Cortex of kidney (tissue), 1 donor: ENCODE measurements around the gene HMGXB4.

Experiments used
- DNase-seq: peaks from one replicate; lab custom pipeline; 2025; lab: John Stamatoyannopoulos, UW

HMGXB4 gene

DNA sequence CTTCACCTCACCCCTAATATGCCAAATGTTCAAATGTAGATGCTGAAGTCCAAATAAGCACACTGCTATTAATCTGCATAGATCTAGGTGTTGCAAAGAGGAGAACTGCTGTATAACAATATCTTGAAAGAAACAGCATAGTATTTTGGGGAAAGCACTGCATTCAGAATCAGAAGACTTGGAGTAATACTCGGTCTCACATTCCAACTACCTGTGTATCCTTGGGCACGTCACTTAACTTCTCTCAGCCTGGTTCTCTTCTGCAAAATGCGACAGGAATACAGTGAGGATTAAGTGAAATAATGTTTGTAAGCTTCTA, 332 bp upstream of the HMGXB4 start:
- no peak for DNase-seq

DNA sequence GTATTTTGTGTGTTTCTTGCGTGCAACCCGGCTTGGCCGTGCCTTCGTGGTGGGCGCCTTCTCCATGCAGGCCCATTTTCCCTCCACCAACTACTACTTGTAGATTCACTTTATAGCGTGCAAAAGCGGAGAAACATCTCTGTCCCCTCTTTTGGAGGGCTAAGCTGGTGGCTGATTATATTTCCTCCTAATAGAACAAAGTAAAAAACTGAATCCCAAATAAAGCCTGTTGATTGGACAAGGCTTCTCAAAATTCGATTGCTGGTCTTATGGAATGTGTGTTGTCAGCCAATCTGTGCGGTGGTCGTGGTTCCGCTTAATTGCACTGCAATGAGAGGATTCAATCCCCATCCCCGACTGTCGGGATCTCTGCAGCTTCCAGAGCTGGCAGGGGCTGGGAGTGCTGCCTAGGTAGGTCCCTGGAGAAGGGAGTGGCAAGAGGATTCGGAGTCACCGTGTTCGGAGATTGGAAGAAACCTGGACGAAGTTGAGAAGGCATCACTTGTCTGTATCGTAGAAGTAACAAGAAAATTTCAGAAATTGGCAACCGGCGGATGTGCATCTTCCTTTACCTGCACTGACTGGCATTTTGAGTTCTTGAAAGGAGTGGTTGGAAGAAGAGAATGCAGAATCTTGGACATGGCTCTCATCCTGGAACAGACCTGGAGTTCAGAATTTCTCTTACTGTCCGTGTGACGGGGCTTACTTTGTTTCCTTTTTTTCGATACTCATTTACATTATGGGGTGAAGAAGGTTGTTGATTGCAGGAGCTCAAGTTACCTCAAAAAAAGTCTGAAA, 1.1 kb downstream of the HMGXB4 start:
- DNase-seq, result no peak

DNA sequence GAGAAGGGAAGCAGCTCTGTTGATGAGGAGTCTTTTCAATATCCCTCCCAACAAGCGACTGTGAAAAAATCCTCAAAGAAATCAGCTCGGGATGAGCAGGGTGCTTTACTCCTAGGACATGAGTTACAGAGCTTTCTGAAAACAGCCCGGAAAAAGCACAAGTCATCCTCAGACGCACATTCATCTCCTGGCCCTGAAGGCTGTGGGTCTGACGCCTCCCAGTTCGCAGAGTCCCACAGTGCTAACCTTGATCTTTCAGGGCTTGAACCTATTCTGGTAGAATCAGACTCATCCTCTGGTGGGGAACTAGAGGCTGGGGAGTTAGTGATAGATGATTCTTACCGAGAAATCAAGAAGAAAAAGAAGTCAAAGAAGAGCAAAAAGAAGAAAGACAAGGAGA, 7.7 kb downstream of the HMGXB4 start:
- DNase-seq, result no peak

DNA sequence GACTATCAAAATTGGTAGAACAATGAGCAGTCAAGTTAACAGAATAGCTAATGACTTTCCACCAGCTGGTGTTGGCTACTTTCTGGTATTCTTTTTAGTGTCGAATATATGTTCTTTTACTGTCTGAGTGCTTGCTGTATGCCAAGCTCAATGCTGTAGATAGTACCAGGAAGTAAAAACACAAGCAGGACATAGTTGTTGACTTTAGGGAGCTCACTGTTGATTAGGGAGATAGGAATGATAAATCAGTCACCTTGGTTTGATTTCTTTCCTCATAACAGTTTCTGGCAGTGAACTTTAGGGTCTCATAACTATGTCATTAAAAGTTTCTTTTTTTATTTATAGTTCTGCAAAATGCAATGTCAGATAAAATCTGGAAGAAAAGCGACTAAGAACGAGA, 9.0 kb downstream of the HMGXB4 start:
- DNase-seq, result no peak

DNA sequence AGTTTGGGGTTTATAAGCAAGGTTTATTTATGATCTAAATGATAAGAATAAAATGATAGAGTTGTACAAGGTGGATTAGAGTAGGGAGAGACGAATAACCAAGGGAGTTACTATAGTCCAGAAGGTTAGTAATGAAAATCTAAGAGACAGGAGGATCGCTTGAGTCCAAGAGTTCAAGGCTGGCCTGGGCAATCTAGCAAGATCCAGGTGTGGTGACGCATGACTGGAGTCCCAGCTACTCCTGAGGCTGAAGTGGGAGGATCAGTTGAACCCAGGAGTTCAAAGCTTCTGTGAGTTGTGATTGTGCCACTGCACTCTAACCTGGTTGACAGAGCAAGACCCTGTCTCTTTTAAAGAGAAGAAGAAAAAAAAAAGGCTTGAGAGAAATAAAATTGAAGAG, 12.3 kb downstream of the HMGXB4 start:
- no peak for DNase-seq

DNA sequence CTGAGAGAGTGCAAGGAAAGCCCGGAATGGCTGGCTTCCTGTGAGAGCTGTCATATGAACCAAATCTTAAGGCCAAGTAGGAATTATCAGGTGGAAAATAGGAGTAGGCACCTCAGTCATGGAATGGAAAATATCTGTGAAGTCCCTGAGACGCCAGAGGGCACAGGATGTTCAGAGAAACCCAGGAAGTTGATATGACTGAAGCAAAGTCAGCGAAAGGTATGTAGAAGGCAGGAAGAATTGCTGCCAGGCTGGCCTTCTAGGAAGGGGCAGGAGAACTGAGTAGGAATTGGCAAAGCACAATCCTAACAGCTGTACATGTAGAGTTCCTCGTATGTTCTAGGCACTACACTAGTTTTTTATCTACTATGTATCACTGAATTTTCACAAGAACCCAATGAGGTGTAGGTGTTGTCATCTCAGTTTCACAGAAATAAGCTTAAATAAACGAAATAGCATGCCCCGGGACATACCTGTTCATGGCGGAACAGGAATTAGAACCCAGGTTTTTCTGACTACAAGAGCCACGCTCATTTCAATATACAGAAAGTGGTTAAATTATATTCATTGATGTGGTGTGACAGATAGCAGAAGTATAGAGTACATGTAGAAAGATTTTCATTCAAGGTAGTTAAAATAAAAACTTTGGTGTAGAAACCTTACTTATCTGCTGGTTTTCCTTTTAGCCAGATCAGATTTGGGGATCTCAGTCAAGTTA, 17.0 kb downstream of the HMGXB4 start:
- no peak for DNase-seq

DNA sequence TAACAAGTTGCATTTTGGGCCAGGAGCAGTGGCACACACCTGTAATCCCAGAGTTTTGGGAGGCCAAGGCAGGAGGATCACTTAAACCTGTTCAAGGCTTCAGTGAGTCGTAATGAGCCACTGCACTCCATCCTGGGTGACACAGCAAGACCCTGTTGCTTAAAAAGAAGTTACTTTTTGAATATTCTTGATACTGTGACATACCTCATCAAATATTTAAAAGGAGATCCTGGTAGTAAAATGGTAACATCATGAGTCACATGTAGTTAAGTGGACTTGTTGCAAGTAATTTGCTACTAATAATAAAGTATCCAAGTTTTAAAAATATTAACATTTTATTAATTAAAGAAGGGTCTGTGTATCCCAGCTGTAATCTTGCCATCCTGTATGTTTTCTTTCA, 18.3 kb downstream of the HMGXB4 start:
- DNase-seq, result no peak

DNA sequence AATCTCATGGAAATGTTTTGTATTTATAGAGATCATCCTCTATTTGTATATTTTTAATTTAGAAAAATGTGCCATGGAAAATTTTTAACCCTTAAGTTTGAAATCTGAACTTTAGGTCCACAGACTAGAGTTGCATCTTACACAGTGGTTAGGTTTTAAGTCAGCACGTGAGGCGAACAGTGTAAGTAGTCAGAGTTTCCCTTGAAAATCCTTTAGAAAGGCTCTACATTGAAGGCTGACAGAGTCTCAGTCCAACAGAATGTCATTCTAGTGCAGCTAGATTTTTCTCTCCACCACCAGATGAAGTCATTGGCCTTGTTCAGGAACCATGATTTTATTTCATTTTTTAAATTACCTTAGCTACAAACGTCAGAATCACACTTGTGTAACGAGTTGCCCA, 18.7 kb downstream of the HMGXB4 start:
- no peak for DNase-seq

DNA sequence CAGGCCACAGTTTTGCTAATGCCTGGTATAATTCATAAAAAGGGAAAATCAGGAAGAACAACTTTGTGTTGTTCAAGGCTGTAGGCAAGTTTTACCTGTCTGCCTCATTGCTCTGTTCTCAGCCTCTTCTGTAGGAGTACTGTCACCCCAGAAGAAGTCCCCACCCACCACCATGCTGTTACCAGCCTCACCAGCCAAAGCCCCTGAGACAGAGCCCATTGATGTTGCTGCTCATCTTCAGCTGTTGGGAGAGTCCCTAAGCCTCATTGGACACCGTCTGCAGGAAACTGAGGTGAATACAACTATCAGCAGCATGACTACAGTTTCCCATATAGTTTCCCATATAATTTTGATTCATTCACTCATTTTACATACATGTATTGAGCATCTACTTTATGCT, 30.8 kb downstream of the HMGXB4 start:
- DNase-seq, result no peak

DNA sequence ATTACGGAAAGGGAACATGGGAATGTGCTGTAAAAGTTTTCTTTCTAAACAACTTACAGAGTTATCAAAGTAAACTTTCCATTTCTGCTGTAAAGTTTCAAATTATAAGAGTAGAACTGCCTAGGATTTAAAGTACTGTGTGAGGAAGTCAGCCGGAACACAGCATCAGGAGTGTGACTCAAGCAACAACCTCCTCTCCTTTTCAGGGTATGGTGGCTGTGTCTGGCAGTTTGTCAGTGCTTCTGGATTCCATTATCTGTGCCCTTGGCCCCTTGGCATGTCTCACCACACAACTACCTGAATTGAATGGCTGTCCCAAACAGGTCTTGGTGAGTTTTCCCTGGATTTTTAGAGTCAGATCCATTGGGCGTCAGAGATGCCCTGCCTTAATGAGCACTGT, 35.5 kb downstream of the HMGXB4 start:
- DNase-seq, result no peak

DNA sequence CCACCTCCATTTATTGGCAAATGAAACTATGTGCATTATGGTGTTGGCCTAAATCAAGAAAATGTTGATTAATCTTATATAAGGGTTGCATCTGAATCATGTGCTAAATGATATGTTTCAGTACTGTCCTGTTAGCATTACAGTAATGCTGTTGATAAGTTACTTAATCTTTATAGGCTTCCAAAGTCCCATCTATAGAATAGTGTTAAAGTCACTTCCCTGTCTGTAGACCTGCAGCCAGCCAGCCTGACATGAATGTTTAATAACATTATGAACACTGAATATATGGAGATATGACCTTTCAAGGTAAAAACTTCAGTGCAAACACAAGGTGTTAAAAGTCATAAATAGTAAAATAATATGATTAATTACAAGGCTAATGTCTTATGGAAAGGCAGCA, 38.8 kb downstream of the HMGXB4 start:
- no peak for DNase-seq

DNA sequence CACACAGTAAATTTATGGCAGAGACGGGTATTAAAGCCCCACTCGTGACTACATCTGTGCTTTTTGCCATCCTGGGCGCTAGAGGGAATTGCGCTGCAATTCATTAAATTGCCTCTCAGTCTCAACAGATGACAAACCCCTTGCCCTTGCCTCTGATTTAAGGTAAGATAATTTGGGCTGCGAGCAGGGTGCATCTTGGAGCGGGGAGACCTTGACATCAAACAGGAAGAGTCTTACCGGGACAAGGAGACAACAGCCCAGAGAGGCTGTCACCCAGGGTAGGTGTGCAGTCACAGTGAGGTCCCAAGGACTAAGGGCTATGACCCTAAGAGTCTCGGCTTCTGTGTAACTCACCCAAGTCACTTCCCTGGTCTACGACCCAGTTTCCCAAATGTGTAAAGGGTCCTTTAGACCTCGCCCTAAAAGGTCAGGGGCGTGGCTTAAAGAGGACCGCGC, 42.0 kb downstream of the HMGXB4 start:
- no peak for DNase-seq

DNA sequence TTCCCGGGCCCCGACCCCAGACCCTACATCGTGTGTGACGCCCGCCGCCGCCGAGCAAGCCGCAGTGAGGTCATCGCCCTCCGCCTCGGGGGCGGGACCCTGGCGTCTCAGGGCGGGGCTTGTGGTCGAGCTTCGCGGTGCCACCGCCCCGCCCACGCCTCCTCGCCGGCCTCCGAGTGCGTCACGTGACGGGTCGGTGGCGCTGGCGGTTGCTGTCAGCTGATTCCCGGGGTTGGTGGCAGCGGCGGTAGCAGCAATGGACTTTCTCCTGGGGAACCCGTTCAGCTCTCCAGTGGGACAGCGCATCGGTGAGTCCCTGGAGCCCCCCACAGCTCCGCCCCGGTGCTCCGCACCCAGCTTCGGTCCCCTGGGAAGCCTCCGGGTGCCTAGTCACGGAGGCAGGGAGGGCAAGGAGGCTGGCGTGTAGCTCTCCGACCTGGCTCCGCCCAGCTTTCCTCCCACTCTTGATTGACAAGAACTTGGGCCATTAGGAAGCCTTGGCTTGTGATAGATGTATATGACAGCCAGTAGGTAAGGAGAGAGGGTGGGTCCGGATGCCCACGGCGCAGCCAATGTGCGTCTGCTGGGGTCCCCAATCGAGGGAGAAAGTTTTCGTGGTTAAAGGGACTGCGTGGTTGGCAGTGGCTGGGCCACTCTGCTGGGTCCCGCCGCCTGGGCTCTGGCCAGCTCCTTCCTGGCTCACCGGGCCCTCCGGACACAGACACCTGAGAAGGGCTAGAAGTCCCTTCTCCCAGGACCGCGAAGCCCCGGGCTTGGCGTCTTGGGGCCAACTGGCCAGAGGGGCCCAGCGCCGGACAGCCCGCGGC, 42.6 kb downstream of the HMGXB4 start, which contains the start of gene TOM1:
Gene TOM1 (plus strand): TSS at position 222 of the 827 bp plus-strand sequence. CDS start 35 bp downstream, at position 257.
- peak; percentile 40 for DNase-seq

DNA sequence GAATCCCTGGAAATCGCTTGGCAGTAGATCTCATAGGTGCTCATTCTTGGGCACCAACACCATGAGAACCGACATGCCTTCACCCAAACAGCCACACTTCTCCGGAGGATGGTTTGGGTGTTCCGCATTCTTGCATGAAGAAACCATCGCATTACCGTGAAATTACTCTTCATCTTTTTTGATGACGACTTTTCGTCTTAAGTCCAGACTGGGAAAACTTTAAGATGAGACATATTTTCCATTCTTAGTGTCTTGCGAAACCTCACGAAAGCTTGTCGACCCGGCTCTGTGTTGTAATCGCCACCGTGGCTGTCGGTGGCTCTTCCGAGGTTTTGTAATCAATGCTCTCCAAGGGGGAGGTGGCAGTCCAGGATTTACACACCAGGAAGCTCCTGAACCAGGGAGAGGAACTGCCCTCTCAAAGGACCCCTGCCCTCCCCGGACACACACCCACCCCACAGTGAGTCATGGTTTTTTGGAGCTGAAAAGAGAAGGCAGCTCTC, 44.1 kb downstream of the HMGXB4 start:
- no peak for DNase-seq

DNA sequence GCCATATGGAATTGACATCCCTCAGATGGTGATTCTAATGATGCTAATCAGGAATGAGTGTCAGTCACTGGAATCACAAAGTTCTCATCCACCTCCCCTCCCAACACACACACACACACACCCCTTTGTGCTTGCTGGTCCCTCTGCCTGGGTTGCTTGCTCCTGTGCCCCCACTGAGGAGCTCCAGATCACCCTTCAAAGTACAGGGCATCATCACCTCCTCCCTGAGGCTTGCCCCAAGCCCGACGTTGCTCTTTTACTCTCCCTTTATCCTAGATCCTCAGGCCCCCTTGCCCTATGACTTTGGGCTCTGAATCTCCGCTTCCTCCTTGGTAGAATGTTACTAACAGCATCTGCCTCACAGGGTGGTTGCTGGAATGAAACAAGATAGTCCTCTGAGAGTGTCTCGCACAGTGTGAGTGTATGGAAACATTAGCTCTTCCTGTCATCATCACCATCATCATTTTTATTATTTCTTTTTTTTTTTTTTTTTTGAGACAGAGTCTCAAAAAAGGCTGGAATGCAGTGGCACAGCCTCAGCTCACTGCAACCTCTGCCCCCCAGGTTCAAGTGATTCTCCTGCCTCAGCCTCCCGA, 45.8 kb downstream of the HMGXB4 start:
- DNase-seq, result no peak

DNA sequence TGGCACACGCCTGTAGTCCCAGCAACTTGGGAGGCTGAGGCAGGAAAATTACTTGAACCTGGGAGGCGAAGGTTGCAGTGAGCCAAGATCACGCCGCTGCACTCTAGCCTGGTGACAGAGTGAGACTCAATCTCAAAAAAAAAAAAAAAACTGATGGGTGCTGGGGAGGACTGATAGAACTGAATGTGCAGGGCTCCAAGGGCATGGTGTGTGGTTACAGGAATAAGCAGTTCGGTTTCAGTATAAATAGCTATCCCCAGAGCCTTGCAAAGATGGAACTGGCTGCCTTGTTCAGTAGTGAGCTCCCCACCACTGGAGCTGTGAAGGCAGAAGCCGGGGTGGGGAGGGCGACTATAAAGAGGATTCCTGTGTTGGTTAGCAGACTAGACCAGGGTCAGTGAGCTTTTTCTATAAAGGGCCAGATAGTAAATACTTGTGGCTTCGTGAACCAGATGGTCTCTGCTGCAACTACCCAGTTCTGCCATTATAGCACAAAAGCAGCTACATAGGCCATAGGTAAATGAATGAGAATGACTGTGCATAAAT, 48.3 kb downstream of the HMGXB4 start:
- no peak for DNase-seq

DNA sequence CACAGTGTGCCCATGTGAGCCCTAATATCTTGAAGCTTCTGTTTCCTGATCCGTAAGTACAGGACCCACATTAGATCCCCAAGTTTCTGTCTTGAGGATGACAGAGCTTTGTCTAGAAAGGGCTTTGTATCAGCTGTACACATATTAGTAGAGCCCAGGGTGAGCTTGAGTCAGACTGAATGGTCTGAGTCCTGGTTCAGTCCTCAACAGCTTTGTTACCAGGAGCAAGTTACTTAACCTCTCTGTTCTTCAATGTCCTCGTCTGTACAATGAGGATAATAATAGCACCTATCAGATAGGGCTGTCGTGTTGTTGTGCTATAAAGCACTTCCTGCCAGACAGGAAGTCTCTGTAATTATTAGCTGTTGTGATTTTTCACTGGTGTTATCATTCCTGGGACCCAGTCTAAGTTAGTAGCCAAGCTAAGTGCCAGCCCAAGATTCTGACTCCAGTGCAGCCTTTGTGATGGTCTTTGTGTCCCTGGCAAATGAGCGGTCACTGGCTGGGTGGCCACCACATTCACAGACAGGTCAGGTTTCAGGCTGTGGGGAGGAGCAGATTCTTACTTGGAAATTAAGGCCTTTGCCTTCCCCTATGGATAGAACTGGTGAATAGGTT, 49.2 kb downstream of the HMGXB4 start:
- no peak for DNase-seq

DNA sequence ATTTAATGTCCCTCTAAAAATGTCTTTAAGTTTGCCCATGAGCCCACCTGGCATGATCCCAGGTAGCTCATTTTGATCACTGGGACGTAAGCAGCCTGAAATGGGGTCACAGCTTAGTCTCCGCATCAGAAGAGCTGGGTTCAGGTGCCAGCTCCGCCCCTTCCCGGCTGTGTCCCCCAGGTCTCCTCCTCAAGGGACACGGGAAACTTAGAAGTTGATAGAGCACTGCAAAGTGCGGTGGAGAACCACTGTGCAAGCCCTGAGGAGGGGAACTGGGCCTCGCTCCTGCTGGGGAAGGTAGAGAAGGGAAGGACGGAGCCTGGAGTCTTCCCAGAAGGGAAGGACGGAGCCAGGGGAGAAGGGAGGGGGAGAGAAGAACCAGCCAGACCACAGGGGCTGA, 50.1 kb downstream of the HMGXB4 start:
- no peak for DNase-seq

DNA sequence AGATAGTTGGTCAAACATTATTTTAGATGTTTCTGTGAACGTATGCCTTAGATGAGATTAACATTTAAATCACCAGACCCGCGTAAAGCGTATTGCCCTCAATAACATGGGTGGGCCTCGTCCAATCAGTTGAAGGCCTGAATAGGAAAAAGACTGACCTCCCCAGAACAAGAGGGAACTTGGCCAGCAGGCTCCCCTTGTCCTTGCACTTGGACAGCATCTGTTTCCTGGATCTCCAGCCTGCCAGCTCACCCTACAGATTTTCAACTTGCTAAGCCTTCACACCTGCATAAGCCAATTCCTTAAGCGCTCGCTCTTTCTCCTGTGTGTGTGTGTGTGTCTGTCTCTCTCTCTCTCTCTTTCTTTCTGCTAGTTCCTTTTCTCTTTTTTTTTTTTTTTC, 50.6 kb downstream of the HMGXB4 start:
- no peak for DNase-seq

DNA sequence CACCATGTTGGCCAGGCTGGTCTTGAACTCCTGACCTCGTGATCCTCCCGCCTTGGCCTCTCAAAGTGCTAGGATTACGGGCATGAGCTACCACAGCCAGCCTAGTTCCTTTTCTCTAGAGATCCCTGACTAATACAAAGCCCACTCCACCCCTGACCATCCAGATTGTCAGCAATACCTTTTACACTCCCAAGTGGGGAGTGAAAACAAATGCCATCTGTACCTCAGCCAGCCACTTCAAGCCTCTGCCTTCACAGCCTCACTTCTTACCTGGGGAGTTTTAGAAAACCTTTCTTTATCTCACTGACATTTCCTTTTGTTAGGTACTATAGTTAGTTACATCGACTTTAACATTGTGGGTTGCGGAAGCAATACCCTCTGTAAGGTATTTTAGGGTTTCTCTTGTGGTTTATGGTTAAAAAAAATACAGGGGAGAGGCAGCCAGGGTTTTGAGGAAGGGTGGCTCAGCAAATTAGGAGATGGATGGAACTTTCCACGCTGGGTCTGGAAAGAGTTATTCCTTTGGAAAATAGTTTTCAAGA, 51.3 kb downstream of the HMGXB4 start:
- no peak for DNase-seq
